ENCODE results near the gene CGNL1.

CGNL1 gene

GRCh38 chr15:57594479-57594878 is 218.2 kb downstream of the CGNL1 start:
- ATAC-seq (ENCODE audit: insufficient read depth, low read depth) (no peak), DNase-seq (no peak)
- H3K4me1 ChIP-seq (ENCODE audit: insufficient read depth, low read length): no peaks in the 10 kb centered on the region
- H3K27ac ChIP-seq (ENCODE audit: low read length): no peak overlapping the region
- TF ChIP-seq CTCF (IDR thresholded peaks at IDR 0.05; ENCODE audit: borderline replicate concordance, extremely low read depth, low read length, poor library complexity, severe bottlenecking) (no peak), EZH2 (IDR thresholded peaks at IDR 0.05; ENCODE audit: borderline replicate concordance, low read depth, low read length, severe bottlenecking) (no peak)
- peaks cover 3% of the 10 kb centered on the region for H3K27me3 ChIP-seq (ENCODE audit: insufficient read depth, low read length, poor library complexity)
- H3K9me3 ChIP-seq (ENCODE audit: insufficient read depth, low read length, severe bottlenecking): no peaks in the 10 kb centered on the region
- no peak overlapping the region for H3K4me2 ChIP-seq (ENCODE audit: insufficient read depth, low read length)
- H4K20me1 ChIP-seq (ENCODE audit: insufficient read depth, low read length): no peaks in the 10 kb centered on the region
- no peaks in the 10 kb centered on the region for H3K36me3 ChIP-seq (ENCODE audit: insufficient read depth, low read length)
- H3K4me3 ChIP-seq (ENCODE audit: low read depth in 1 of 2, low read length in 2 of 2): no peak overlapping the region
- no peak overlapping the region for H3K9ac ChIP-seq (ENCODE audit: low read depth, low read length)
- H2AFZ ChIP-seq (ENCODE audit: low read depth, low read length): no peak overlapping the region
- H3K79me2 ChIP-seq (ENCODE audit: insufficient read depth, low read length): no peaks in the 10 kb centered on the region

- Histone ChIP-seq H3K9me3 (ENCODE audit: insufficient read depth, low read length, severe bottlenecking) (no peaks in the 10 kb centered on the region), H2AFZ (ENCODE audit: low read depth, low read length) (no peak overlapping the region), H3K36me3 (ENCODE audit: insufficient read depth, low read length) (no peaks in the 10 kb centered on the region), H3K27ac (ENCODE audit: low read length) (no peak overlapping the region), H3K9ac (ENCODE audit: low read depth, low read length) (no peak overlapping the region), H4K20me1 (ENCODE audit: insufficient read depth, low read length) (no peaks in the 10 kb centered on the region), H3K27me3 (ENCODE audit: insufficient read depth, low read length, poor library complexity) (peaks cover 3% of the 10 kb centered on the region), H3K79me2 (ENCODE audit: insufficient read depth, low read length) (no peaks in the 10 kb centered on the region), H3K4me3 (ENCODE audit: low read depth in 1 of 2, low read length in 2 of 2) (no peak overlapping the region), H3K4me2 (ENCODE audit: insufficient read depth, low read length) (no peak overlapping the region), H3K4me1 (ENCODE audit: insufficient read depth, low read length) (no peaks in the 10 kb centered on the region)
- TF ChIP-seq EZH2 (IDR thresholded peaks at IDR 0.05; ENCODE audit: borderline replicate concordance, low read depth, low read length, severe bottlenecking): no peak
- no peak for TF ChIP-seq CTCF (IDR thresholded peaks at IDR 0.05; ENCODE audit: borderline replicate concordance, extremely low read depth, low read length, poor library complexity, severe bottlenecking)
- no peak for DNase-seq
- ATAC-seq (ENCODE audit: insufficient read depth, low read depth): no peak
These were observed 218.9 kb downstream of the CGNL1 start for GRCh38 chr15:57595011-57595866.

GRCh38 chr15:57596301-57596855 is 220.1 kb downstream of the CGNL1 start:
- no peaks in the 10 kb centered on the region for H3K79me2 ChIP-seq (ENCODE audit: insufficient read depth, low read length)
- ATAC-seq (ENCODE audit: insufficient read depth, low read depth): no peak
- no peaks in the 10 kb centered on the region for H3K36me3 ChIP-seq (ENCODE audit: insufficient read depth, low read length)
- no peaks in the 10 kb centered on the region for H4K20me1 ChIP-seq (ENCODE audit: insufficient read depth, low read length)
- no peaks in the 10 kb centered on the region for H3K4me1 ChIP-seq (ENCODE audit: insufficient read depth, low read length)
- DNase-seq: no peak
- H3K27me3 ChIP-seq (ENCODE audit: insufficient read depth, low read length, poor library complexity): peaks cover 3% of the 10 kb centered on the region
- TF ChIP-seq EZH2 (IDR thresholded peaks at IDR 0.05; ENCODE audit: borderline replicate concordance, low read depth, low read length, severe bottlenecking): no peak
- no peak for TF ChIP-seq CTCF (IDR thresholded peaks at IDR 0.05; ENCODE audit: borderline replicate concordance, extremely low read depth, low read length, poor library complexity, severe bottlenecking)
- no peak overlapping the region for H3K27ac ChIP-seq (ENCODE audit: low read length)
- H3K4me2 ChIP-seq (ENCODE audit: insufficient read depth, low read length): no peak overlapping the region
- no peaks in the 10 kb centered on the region for H3K9me3 ChIP-seq (ENCODE audit: insufficient read depth, low read length, severe bottlenecking)
- no peak overlapping the region for H2AFZ ChIP-seq (ENCODE audit: low read depth, low read length)
- no peak overlapping the region for H3K9ac ChIP-seq (ENCODE audit: low read depth, low read length)
- no peak overlapping the region for H3K4me3 ChIP-seq (ENCODE audit: low read depth in 1 of 2, low read length in 2 of 2)

Measured in DND-41 (cell line).